Vagina (tissue), 2 donors: ENCODE data around the gene TMEM100.

Experiments used
- POLR2A ChIP-seq, 2 donors: fragments of 450-650 bp; IDR thresholded peaks; one replicate each; pipeline ENCODE4 v1.6.1; 2017; ENCODE audit warnings: antibody characterized with exemption in 2 of 2, mild to moderate bottlenecking in 2 of 2, moderate library complexity in 2 of 2
- POLR2AphosphoS5 ChIP-seq, 2 donors: sonication (generic); formaldehyde crosslinking; IDR thresholded peaks; one replicate each; pipeline ENCODE4 v1.9.0; 2017; ENCODE audit warnings: antibody characterized with exemption in 2 of 2, mild to moderate bottlenecking in 2 of 2, low read depth in 1 of 2; ENCODE audit not compliant: insufficient read depth in 1 of 2
- TF ChIP-seq, protein P1 (sequence below), 3 experiments: fragments of 450-650 bp in 2 of 3; fragments of 200-600 bp in 1 of 3; sonication (generic) in 1 of 3; IDR thresholded peaks; one replicate each; pipeline ENCODE4 v1.5.1; 2017 to 2019; ENCODE audit warnings: antibody characterized with exemption in 3 of 3, mild to moderate bottlenecking in 2 of 3, moderate library complexity in 2 of 3

DNA sequence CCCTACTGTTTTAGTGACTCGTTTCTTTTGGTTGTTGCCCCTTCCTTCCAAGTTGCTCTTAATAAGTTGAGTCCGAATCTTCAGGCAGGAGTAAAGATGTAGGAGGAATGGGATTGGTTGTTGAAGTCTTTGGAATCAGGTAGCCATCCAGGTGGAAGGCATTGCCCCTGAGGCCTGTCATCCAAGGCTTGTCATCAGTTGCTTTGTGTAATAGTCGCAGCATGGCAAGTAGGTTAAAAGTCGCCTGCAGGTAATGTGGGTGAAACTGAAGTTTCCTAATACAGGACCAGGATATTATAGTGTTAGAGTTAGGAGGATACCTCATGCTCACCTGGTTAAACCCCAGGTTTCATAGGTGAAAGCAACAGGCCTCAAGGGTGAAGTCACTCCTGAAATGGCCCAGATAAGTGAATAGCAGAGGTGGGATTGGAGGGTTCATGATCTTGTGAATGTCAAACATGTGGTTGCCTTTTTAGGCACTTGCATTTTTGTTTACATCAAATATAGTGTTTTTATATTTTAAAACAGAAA, 29.1 kb upstream of the TMEM100 start:
- no peak for TF ChIP-seq POLR2AphosphoS5 (IDR thresholded peaks at IDR 0.05; ENCODE audit: insufficient read depth in 1 of 2, low read depth in 1 of 2)
- TF ChIP-seq POLR2A (IDR thresholded peaks at IDR 0.05) = no peak
- TF ChIP-seq, protein P1, sequence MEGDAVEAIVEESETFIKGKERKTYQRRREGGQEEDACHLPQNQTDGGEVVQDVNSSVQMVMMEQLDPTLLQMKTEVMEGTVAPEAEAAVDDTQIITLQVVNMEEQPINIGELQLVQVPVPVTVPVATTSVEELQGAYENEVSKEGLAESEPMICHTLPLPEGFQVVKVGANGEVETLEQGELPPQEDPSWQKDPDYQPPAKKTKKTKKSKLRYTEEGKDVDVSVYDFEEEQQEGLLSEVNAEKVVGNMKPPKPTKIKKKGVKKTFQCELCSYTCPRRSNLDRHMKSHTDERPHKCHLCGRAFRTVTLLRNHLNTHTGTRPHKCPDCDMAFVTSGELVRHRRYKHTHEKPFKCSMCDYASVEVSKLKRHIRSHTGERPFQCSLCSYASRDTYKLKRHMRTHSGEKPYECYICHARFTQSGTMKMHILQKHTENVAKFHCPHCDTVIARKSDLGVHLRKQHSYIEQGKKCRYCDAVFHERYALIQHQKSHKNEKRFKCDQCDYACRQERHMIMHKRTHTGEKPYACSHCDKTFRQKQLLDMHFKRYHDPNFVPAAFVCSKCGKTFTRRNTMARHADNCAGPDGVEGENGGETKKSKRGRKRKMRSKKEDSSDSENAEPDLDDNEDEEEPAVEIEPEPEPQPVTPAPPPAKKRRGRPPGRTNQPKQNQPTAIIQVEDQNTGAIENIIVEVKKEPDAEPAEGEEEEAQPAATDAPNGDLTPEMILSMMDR (IDR thresholded peaks at IDR 0.05) = no peak
